ENCODE results near the gene TAB2. TPM values are rescaled to one million over a fixed set of nuclear protein-coding genes. Genes with fewer than 3 reads are reported as not detected.

TAB2 gene
- total RNA-seq, 1 donor from 2014 or later = 20.5 TPM

GRCh38 chr6:149448821-149449453, 131.4 kb downstream of the TAB2 start:
- no peak overlapping the region for H3K4me3 ChIP-seq (ENCODE audit: low read depth, low read length)
- no peaks in the 10 kb centered on the region for H3K36me3 ChIP-seq (ENCODE audit: control insufficient read depth, insufficient read depth, low read length)
- no peak for DNase-seq (ENCODE audit: low read depth)
- TF ChIP-seq, protein P1, sequence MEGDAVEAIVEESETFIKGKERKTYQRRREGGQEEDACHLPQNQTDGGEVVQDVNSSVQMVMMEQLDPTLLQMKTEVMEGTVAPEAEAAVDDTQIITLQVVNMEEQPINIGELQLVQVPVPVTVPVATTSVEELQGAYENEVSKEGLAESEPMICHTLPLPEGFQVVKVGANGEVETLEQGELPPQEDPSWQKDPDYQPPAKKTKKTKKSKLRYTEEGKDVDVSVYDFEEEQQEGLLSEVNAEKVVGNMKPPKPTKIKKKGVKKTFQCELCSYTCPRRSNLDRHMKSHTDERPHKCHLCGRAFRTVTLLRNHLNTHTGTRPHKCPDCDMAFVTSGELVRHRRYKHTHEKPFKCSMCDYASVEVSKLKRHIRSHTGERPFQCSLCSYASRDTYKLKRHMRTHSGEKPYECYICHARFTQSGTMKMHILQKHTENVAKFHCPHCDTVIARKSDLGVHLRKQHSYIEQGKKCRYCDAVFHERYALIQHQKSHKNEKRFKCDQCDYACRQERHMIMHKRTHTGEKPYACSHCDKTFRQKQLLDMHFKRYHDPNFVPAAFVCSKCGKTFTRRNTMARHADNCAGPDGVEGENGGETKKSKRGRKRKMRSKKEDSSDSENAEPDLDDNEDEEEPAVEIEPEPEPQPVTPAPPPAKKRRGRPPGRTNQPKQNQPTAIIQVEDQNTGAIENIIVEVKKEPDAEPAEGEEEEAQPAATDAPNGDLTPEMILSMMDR (IDR thresholded peaks at IDR 0.05; ENCODE audit: insufficient read depth, low read length, severe bottlenecking) = no peak
- no peak for FAIRE-seq
- no peaks in the 10 kb centered on the region for H3K27me3 ChIP-seq (ENCODE audit: control insufficient read depth, insufficient read depth, low read length)

- FAIRE-seq (no peak), DNase-seq (ENCODE audit: low read depth) (no peak)
- H3K4me3 ChIP-seq (ENCODE audit: low read depth, low read length) = peak overlapping the region; percentile 41
- TF ChIP-seq, protein P1 (IDR thresholded peaks at IDR 0.05; ENCODE audit: insufficient read depth, low read length, severe bottlenecking) = no peak
- no peaks in the 10 kb centered on the region for H3K27me3 ChIP-seq (ENCODE audit: control insufficient read depth, insufficient read depth, low read length)
- no peaks in the 10 kb centered on the region for H3K36me3 ChIP-seq (ENCODE audit: control insufficient read depth, insufficient read depth, low read length)
These were observed 132.5 kb downstream of the TAB2 start for GRCh38 chr6:149449831-149450678.

- Histone ChIP-seq H3K36me3 (ENCODE audit: control insufficient read depth, insufficient read depth, low read length) (no peaks in the 10 kb centered on the region), H3K4me3 (ENCODE audit: low read depth, low read length) (peak overlapping the region; percentile 41), H3K27me3 (ENCODE audit: control insufficient read depth, insufficient read depth, low read length) (no peaks in the 10 kb centered on the region)
- TF ChIP-seq, protein P1 (IDR thresholded peaks at IDR 0.05; ENCODE audit: insufficient read depth, low read length, severe bottlenecking) = no peak
- DNase-seq (ENCODE audit: low read depth) = no peak
- no peak for FAIRE-seq
These were observed 133.3 kb downstream of the TAB2 start for GRCh38 chr6:149450679-149451375.

- FAIRE-seq (no peak), DNase-seq (ENCODE audit: low read depth) (no peak)
- Histone ChIP-seq H3K36me3 (ENCODE audit: control insufficient read depth, insufficient read depth, low read length) (no peaks in the 10 kb centered on the region), H3K4me3 (ENCODE audit: low read depth, low read length) (peak overlapping the region; percentile 41), H3K27me3 (ENCODE audit: control insufficient read depth, insufficient read depth, low read length) (no peaks in the 10 kb centered on the region)
- TF ChIP-seq, protein P1 (IDR thresholded peaks at IDR 0.05; ENCODE audit: insufficient read depth, low read length, severe bottlenecking) = no peak
These were observed 134.0 kb downstream of the TAB2 start for GRCh38 chr6:149451376-149452036.

DNA sequence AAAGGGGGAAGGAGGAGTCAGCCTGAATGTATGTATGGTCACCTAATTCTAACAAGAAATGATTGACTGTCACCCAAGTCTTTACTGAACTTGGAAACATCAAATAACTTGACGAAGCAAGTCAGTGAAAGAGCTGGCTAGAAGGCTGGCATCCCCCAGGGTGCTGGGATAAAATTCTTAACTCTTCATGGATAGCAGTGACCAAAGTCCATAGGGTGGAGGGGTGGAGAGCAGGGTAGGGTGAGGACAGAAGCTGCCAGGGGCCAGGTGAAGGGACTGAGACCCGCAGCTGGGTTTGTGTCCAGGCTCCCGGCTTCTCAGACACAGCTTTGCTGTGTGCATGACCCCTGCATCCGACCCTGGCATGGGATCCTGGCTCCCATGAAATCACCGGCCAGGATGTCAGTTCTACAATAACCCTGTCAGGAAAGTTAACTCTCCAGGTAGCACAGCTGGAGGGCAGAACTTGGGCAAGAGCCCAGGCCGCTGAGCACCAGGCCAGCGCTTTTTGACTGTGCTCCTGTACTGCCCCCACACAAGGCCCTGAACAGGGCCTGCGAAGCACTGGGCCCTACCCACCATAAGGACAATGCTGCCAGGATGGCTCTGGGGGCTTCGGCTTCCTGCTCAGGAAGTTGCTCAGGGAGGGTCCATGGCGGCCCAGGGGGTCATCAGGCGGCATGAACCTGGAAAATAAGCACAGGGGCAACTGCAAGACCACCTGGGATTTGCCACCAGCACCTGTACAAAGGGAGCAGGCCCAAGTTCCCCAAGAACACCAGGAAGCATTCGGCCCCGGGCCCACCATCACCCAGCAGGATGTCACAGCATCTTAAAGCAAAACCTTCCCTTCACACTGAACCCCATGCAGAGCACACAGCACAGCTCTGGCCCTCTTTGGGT, 134.8 kb downstream of the TAB2 start:
- Histone ChIP-seq H3K4me3 (ENCODE audit: low read depth, low read length) (no peak overlapping the region), H3K27me3 (ENCODE audit: control insufficient read depth, insufficient read depth, low read length) (no peaks in the 10 kb centered on the region), H3K36me3 (ENCODE audit: control insufficient read depth, insufficient read depth, low read length) (no peaks in the 10 kb centered on the region)
- DNase-seq (ENCODE audit: low read depth) (no peak), FAIRE-seq (no peak)
- TF ChIP-seq, protein P1 (IDR thresholded peaks at IDR 0.05; ENCODE audit: insufficient read depth, low read length, severe bottlenecking) = no peak

Measured in bronchial epithelial cell (primary cell).